Measurements from ENCODE around the gene MILR1.

MILR1 gene

GRCh38 chr17:64502021-64502420, 53.1 kb downstream of the MILR1 start:
- no peak for DNase-seq

- no peak for DNase-seq
Measured at GRCh38 chr17:64502809-64503208, 53.9 kb downstream of the MILR1 start.

GRCh38 chr17:64503341-64503740, 54.4 kb downstream of the MILR1 start:
- DNase-seq = no peak

- DNase-seq = no peak
Measured at GRCh38 chr17:64503821-64504768, 55.2 kb downstream of the MILR1 start.

GRCh38 chr17:64504769-64505339, 55.9 kb downstream of the MILR1 start:
- DNase-seq = peak in 1 of 56 donors; percentile 29

- DNase-seq = peak; percentile 22 to 91 (median 77)
Measured at GRCh38 chr17:64505340-64506200, 56.7 kb downstream of the MILR1 start.

GRCh38 chr17:64506201-64506575, 57.3 kb downstream of the MILR1 start, which contains the start of gene DDX5:
DDX5 (minus strand) TSS chr17:64506289; CDS start chr17:64506119, 170 bp downstream.
- DNase-seq = peak; percentile 86 to 100 (median 96)

- DNase-seq = peak; percentile 86 to 100 (median 97)
Measured at GRCh38 chr17:64506576-64507412, 57.9 kb downstream of the MILR1 start, which contains the start of gene CEP95. CEP95 (plus strand) TSS chr17:64506977; CDS start chr17:64507098, 121 bp downstream.

- peak in 16 of 56 donors; percentile 7 to 61 (median 46) for DNase-seq
Measured at GRCh38 chr17:64507413-64507782, 58.5 kb downstream of the MILR1 start.

- no peak for DNase-seq
Measured at GRCh38 chr17:64508683-64509082, 59.8 kb downstream of the MILR1 start.

- no peak for DNase-seq
Measured at GRCh38 chr17:64509179-64509578, 60.3 kb downstream of the MILR1 start.

GRCh38 chr17:64515419-64515818, 66.5 kb downstream of the MILR1 start:
- no peak for DNase-seq

- DNase-seq = no peak
Measured at GRCh38 chr17:64515829-64516228, 66.9 kb downstream of the MILR1 start.

Measured in amygdala (tissue), 56 donors.